ENCODE data around the gene KRTAP27-1. TPM values are rescaled to one million over a fixed set of nuclear protein-coding genes. Genes with fewer than 3 reads are reported as not detected.

Gene KRTAP27-1
- total RNA-seq = not detected
- polyA plus RNA-seq (ENCODE audit: insufficient read length in 6 of 6) = not detected
- long read RNA-seq, donor 1 = 0 reads
- long read RNA-seq, donor 2 = 0 reads
- long read RNA-seq, donor 3 = 0 reads
- long read RNA-seq, donor 4 = 0 reads
- long read RNA-seq, donor 5 = 0 reads
- long read RNA-seq, donor 6 = 0 reads
- long read RNA-seq, donor 7 = 0 reads
- long read RNA-seq, donor 8, partial matches to known transcripts = 0 of 1 reads
- long read RNA-seq, donor 8, other reads (novel, unspliced or antisense) = 0 of 1 reads
- long read RNA-seq, donor 9 = 0 reads
- long read RNA-seq, donor 10 = 0 reads
- long read RNA-seq, donor 11 = 0 reads
- long read RNA-seq, donor 12 = 0 reads

GRCh38 chr21:30337276-30337744 is at the start of gene KRTAP27-1:
TSS of gene KRTAP27-1 (minus strand) at chr21:30337694. CDS start at chr21:30337668, 26 bp downstream.
- no peak for DNase-seq
- H3K27me3 ChIP-seq = no peaks in the 10 kb centered on the region
- no peak within 1 kb of the TSS for H3K4me3 ChIP-seq
- intact Hi-C loops (cut with DNase I) = no loop called here
- H3K4me1 ChIP-seq = no peaks in the 10 kb centered on the region
- H3K36me3 ChIP-seq = no peaks in the 10 kb centered on the region
- H3K9me3 ChIP-seq = no peaks in the 10 kb centered on the region
- TF ChIP-seq CTCF (IDR thresholded peaks at IDR 0.05) = no peak
- H3K27ac ChIP-seq = no peak within 1 kb of the TSS
- ATAC-seq = no peak

GRCh38 chr21:30382201-30382600 is 44.7 kb upstream of the KRTAP27-1 start:
- ATAC-seq = no peak
- DNase-seq = no peak
- H3K4me3 ChIP-seq = no peak overlapping the region

GRCh38 chr21:30372139-30372770 is 34.8 kb upstream of the KRTAP27-1 start, which contains the start of gene KRTAP13-2:
TSS of gene KRTAP13-2 (minus strand) at chr21:30372271. CDS start at chr21:30372213, 58 bp downstream.
- ATAC-seq = no peak

More at GRCh38 chr21:30382201-30382600, 44.7 kb upstream of the KRTAP27-1 start:
- no peak overlapping the region for H3K27ac ChIP-seq
- H3K4me1 ChIP-seq = no peaks in the 10 kb centered on the region
- H3K36me3 ChIP-seq = no peaks in the 10 kb centered on the region
- H3K9me3 ChIP-seq = no peaks in the 10 kb centered on the region
- no peaks in the 10 kb centered on the region for H3K27me3 ChIP-seq
- TF ChIP-seq CTCF (IDR thresholded peaks at IDR 0.05) = no peak
- intact Hi-C loops (cut with DNase I) = no loop called here

GRCh38 chr21:30355906-30356305 is 18.4 kb upstream of the KRTAP27-1 start:
- intact Hi-C loops (cut with DNase I) = no loop called here
- DNase-seq = no peak
- Histone ChIP-seq H3K9me3 (no peaks in the 10 kb centered on the region), H3K27me3 (no peaks in the 10 kb centered on the region), H3K36me3 (no peaks in the 10 kb centered on the region), H3K27ac (no peak overlapping the region), H3K4me1 (no peaks in the 10 kb centered on the region), H3K4me3 (no peak overlapping the region)
- no peak for TF ChIP-seq CTCF (IDR thresholded peaks at IDR 0.05)
- ATAC-seq = no peak

More at GRCh38 chr21:30372139-30372770, 34.8 kb upstream of the KRTAP27-1 start, which contains the start of gene KRTAP13-2:
- Histone ChIP-seq H3K36me3 (no peaks in the 10 kb centered on the region), H3K9me3 (peaks cover 0 to 2% of the 10 kb centered on the region in 2 donors), H3K4me1 (no peaks in the 10 kb centered on the region), H3K27me3 (no peaks in the 10 kb centered on the region), H3K27ac (no peak within 1 kb of the TSS), H3K4me3 (no peak within 1 kb of the TSS)
- intact Hi-C loops (cut with DNase I) = no loop called here
- no peak for TF ChIP-seq CTCF (IDR thresholded peaks at IDR 0.05)
- DNase-seq = no peak

All from left lung (tissue), 14 donors.